Esophagus squamous epithelium (tissue), 5 donors: ENCODE data around the gene TMEFF1. TPM values are rescaled to one million over a fixed set of nuclear protein-coding genes. Genes with fewer than 3 reads are reported as not detected.

Source experiments
- DNase-seq: peaks from one replicate; lab custom pipeline; 2025; lab: John Stamatoyannopoulos, UW
- H3K27ac ChIP-seq, 4 donors: fragments of 200-600 bp; sonication (generic); one replicate each; pipeline ENCODE4 v1.5.1; 2016 to 2019; ENCODE audit warnings: mild to moderate bottlenecking in 1 of 4
- H3K27me3 ChIP-seq, 4 donors: fragments of 200-600 bp; sonication (generic); 1 replicate in 3 of 4; 2 replicates in 1 of 4; pipeline versions ENCODE4 v1.5.1 to v1.6.0; 2017 to 2021; ENCODE audit warnings: antibody characterized with exemption in 1 of 4
- H3K36me3 ChIP-seq, 3 donors: fragments of 200-600 bp; sonication (generic); one replicate each; pipeline ENCODE4 v1.5.1; 2016 to 2019
- H3K4me1 ChIP-seq, 3 donors: fragments of 200-600 bp; sonication (generic); one replicate each; pipeline ENCODE4 v1.5.1; 2017 to 2019
- H3K4me3 ChIP-seq, 4 donors: fragments of 200-600 bp; sonication (generic); 1 replicate in 3 of 4; 2 replicates in 1 of 4; pipeline ENCODE4 v1.5.1; 2016 to 2019; ENCODE audit warnings: mild to moderate bottlenecking in 2 of 4, moderate library complexity in 1 of 4
- H3K9me3 ChIP-seq, 3 donors: fragments of 200-600 bp; sonication (generic); one replicate each; pipeline ENCODE4 v1.5.1; 2016 to 2019
- POLR2A ChIP-seq, 4 donors: fragments of 450-650 bp; IDR thresholded peaks; one replicate each; pipeline ENCODE4 v1.6.1; 2017; ENCODE audit warnings: antibody characterized with exemption in 4 of 4, mild to moderate bottlenecking in 4 of 4, moderate library complexity in 3 of 4
- WGBS, 2 donors: methylation state at CpG; one replicate each; pipeline ENCODE4 v1.1.5; 2018; 5-methylcytosine and 5-hydroxymethylcytosine counted together
- intact Hi-C: fragments of 100-400 bp; cut with DNase I; formaldehyde crosslinking; loops from one replicate; pipeline ENCODE4 v1.15.0; 2022
- total RNA-seq, 4 donors: library from RNA; depleted of rRNA; stranded (reverse); fragments of >200 nt; gene quantifications; one replicate each; pipeline ENCODE4 v1.1.0, GENCODE V29; 2016
- TF ChIP-seq, protein P1 (sequence below), 6 experiments: fragments of 450-650 bp in 4 of 6; fragments of 200-600 bp in 2 of 6; sonication (generic) in 2 of 6; IDR thresholded peaks; one replicate each; pipeline ENCODE4 v1.5.1; 2016 to 2019; ENCODE audit warnings: antibody characterized with exemption in 6 of 6, mild to moderate bottlenecking in 4 of 6, moderate library complexity in 4 of 6
- donor health status: DM: yes; HTN: yes; CAD: no.

TMEFF1 gene
- total RNA-seq, 4 donors from 2014 or later = 0.57 TPM; not detected in 3

GRCh38 chr9:100577776-100578448 lies 105.0 kb downstream of the TMEFF1 start, which contains the start of gene CAVIN4:
CAVIN4 (plus strand) TSS chr9:100578079; CDS start chr9:100578144, 65 bp downstream.
- Histone ChIP-seq H3K27ac (no peak within 1 kb of the TSS), H3K36me3 (no peaks in the 10 kb centered on the region), H3K4me1 (no peaks in the 10 kb centered on the region), H3K9me3 (no peaks in the 10 kb centered on the region), H3K4me3 (no peak within 1 kb of the TSS), H3K27me3 (no peaks in the 10 kb centered on the region)
- intact Hi-C loops = no loop called here
- 84 to 86% methylated on average over 10 of the region's 10 CpGs for WGBS, 2 donors
- TF ChIP-seq, protein P1, sequence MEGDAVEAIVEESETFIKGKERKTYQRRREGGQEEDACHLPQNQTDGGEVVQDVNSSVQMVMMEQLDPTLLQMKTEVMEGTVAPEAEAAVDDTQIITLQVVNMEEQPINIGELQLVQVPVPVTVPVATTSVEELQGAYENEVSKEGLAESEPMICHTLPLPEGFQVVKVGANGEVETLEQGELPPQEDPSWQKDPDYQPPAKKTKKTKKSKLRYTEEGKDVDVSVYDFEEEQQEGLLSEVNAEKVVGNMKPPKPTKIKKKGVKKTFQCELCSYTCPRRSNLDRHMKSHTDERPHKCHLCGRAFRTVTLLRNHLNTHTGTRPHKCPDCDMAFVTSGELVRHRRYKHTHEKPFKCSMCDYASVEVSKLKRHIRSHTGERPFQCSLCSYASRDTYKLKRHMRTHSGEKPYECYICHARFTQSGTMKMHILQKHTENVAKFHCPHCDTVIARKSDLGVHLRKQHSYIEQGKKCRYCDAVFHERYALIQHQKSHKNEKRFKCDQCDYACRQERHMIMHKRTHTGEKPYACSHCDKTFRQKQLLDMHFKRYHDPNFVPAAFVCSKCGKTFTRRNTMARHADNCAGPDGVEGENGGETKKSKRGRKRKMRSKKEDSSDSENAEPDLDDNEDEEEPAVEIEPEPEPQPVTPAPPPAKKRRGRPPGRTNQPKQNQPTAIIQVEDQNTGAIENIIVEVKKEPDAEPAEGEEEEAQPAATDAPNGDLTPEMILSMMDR (IDR thresholded peaks at IDR 0.05) = no peak
- no peak for TF ChIP-seq POLR2A (IDR thresholded peaks at IDR 0.05)
- DNase-seq = no peak

GRCh38 chr9:100578610-100579009 lies 105.7 kb downstream of the TMEFF1 start:
- DNase-seq = no peak
- Histone ChIP-seq H3K36me3 (no peaks in the 10 kb centered on the region), H3K4me1 (no peaks in the 10 kb centered on the region), H3K4me3 (no peak overlapping the region), H3K27ac (no peak overlapping the region), H3K27me3 (no peaks in the 10 kb centered on the region), H3K9me3 (no peaks in the 10 kb centered on the region)
- WGBS, 2 donors = 93 to 95% methylated on average over 1 of the region's 1 CpG
- no peak for TF ChIP-seq POLR2A (IDR thresholded peaks at IDR 0.05)
- TF ChIP-seq, protein P1 (IDR thresholded peaks at IDR 0.05) = no peak
- intact Hi-C loops = no loop called here

- 71 to 84% methylated on average over 2 of the region's 2 CpGs for WGBS, 2 donors
- DNase-seq = no peak
- Histone ChIP-seq H3K9me3 (no peaks in the 10 kb centered on the region), H3K4me1 (no peaks in the 10 kb centered on the region), H3K36me3 (no peaks in the 10 kb centered on the region), H3K27ac (no peak overlapping the region), H3K27me3 (no peaks in the 10 kb centered on the region), H3K4me3 (no peak overlapping the region)
- intact Hi-C loops = no loop called here
- TF ChIP-seq POLR2A (IDR thresholded peaks at IDR 0.05) = no peak
- TF ChIP-seq, protein P1 (IDR thresholded peaks at IDR 0.05) = no peak
Measured at GRCh38 chr9:100579665-100580064, 106.7 kb downstream of the TMEFF1 start.

DNA sequence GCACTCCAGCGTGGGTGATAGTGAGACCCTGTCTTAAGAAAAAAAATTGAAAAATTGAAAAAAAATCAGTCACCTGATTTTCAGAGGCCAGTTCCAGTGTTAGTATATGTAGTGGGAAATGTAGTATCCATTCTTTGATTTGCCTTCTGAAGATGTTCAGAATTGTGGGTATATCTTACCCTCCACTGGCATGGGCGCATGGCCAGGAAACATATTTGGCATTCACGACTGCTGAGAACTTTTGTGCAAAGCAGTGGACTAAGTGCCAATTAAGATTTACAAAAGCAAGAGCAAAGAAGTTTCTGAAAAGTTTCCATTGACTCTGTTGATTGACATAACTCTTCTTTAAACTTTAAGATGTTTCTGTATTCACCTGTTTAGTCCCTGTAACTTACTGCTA lies 107.3 kb downstream of the TMEFF1 start:
- no peak for DNase-seq
- no peaks in the 10 kb centered on the region for H3K27me3 ChIP-seq
- no peaks in the 10 kb centered on the region for H3K9me3 ChIP-seq
- WGBS, 2 donors = 63 to 75% methylated on average over 3 of the region's 3 CpGs
- intact Hi-C loops = no loop called here
- no peaks in the 10 kb centered on the region for H3K4me1 ChIP-seq
- H3K36me3 ChIP-seq = no peaks in the 10 kb centered on the region
- no peak for TF ChIP-seq POLR2A (IDR thresholded peaks at IDR 0.05)
- TF ChIP-seq, protein P1 (IDR thresholded peaks at IDR 0.05) = no peak
- no peak overlapping the region for H3K4me3 ChIP-seq
- no peak overlapping the region for H3K27ac ChIP-seq

DNA sequence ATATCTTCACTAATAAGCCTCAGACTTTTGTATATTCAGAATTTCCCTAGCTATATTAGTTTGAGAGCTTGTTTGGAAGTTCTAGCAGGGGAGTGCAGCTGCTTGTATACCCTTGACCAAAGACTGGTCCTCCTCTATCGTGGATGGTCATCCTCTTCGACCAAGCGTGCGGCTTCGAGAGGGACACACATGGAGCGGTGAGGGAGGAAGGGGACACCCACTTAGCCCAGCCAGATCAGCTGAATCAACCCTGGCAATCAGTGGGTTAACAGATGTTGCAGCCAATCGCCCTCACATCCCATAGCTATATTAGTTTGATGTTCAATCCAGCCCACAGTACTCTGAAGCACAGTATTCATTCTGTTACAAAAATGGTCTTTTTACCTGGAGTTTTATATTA lies 108.1 kb downstream of the TMEFF1 start:
- intact Hi-C loops = no loop called here
- Histone ChIP-seq H3K27ac (no peak overlapping the region), H3K9me3 (no peaks in the 10 kb centered on the region), H3K4me1 (no peaks in the 10 kb centered on the region), H3K27me3 (no peaks in the 10 kb centered on the region), H3K36me3 (no peaks in the 10 kb centered on the region), H3K4me3 (no peak overlapping the region)
- WGBS, 2 donors = 92 to 97% methylated on average over 7 of the region's 7 CpGs
- no peak for DNase-seq
- TF ChIP-seq, protein P1 (IDR thresholded peaks at IDR 0.05) = no peak
- no peak for TF ChIP-seq POLR2A (IDR thresholded peaks at IDR 0.05)
